Skin of body (tissue), 2 donors: ENCODE results near the gene KRTAP23-1. TPM values are rescaled to one million over a fixed set of nuclear protein-coding genes. Genes with fewer than 3 reads are reported as not detected.

Experiments used
- DNase-seq: peaks from one replicate; lab custom pipeline; 2025; lab: John Stamatoyannopoulos, UW
- total RNA-seq: library from RNA; depleted of rRNA; stranded (reverse); fragments of >200 nt; gene quantifications from one replicate; pipeline ENCODE4 v1.2.3, GENCODE V29; 2014

The KRTAP23-1 gene, protein sequence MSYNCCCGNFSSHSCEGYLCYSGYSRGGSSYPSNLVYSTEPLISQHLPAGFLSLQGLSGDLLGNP
- not detected for total RNA-seq

DNA sequence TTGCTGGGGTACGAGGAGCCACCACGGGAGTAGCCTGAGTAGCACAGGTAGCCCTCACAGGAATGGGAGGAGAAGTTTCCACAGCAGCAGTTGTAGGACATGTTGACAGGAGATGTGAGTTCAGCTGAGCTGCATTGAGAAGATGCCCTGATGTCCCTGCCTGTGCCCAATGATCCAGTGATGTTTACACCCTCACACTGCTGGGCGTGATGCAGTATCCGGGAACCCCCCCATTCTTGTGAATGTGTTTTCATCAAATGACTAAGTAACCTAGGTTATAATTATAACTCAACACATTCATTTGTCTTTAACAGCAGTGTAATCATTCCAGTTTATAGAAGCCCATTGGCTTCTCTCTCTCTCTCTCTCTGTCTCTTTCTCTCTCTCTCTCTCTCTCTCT is at the start of gene KRTAP23-1:
TSS of gene KRTAP23-1 (minus strand) at position 101 of the 400 bp plus-strand sequence. CDS start at position 101, 0 bp downstream.
- DNase-seq, result no peak

DNA sequence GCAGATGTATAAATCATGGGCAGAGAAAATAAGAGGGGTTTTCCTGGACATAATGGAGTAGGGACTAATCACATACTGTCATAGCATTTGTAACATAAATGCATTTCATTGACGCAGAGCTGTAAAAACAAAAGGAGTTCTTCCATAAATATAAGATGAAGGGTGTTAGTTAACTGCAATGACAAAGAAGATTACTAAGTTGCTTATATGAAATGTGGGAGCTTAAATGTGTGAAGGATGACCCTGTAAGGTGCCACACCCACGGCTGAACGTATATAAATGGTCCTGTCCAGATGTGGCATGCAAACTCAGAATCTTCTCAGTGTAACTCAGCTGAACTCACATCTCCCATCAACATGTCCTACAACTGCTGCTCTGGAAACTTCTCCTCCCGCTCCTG is 47.3 kb upstream of the KRTAP23-1 start, which contains the start of gene KRTAP13-1:
TSS of gene KRTAP13-1 (plus strand) at position 301 of the 400 bp plus-strand sequence. CDS start at position 357, 56 bp downstream.
- no peak for DNase-seq

DNA sequence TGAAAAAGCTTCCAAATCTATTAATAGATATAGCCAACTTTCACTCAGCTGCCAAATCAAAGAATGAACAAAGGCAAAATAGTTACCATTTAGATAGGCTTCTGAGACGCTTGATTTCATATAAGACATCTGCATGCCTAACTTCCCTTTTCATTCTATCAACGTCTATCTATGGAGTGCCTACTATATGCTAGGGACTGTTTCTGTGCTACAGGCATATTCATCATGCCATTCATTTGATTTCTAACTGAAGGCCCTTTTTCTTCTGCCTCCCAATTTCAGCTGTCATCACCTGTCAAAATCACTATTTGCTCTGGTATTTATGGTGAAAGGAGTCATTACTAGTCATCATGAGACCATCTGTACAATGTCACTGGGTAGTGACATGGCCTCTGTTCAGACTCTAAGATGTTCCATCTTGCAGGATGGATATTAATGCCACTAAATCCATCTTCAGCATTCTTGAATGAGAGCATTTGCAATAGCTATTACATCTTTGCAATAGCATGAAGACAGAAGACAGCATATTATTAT is 43.2 kb upstream of the KRTAP23-1 start:
- DNase-seq, result no peak

DNA sequence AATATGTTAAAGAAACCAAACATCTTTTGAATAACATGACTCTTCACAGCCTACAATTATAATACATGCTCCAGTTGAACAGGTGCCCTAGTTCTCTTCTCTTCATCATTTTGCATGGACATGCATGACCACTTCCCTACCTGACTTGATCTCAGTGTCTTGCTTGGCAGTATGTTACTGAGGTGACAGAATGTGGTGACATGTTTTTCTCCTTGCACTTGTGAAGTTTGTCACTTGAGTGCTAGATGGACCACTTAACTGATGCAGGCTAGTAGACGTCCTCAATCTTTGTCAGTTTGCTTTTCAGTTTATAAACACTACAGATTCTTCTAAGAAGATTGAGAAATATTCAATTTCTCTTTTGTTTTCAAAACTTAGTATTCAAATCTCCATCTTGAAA is 33.8 kb upstream of the KRTAP23-1 start:
- no peak for DNase-seq

DNA sequence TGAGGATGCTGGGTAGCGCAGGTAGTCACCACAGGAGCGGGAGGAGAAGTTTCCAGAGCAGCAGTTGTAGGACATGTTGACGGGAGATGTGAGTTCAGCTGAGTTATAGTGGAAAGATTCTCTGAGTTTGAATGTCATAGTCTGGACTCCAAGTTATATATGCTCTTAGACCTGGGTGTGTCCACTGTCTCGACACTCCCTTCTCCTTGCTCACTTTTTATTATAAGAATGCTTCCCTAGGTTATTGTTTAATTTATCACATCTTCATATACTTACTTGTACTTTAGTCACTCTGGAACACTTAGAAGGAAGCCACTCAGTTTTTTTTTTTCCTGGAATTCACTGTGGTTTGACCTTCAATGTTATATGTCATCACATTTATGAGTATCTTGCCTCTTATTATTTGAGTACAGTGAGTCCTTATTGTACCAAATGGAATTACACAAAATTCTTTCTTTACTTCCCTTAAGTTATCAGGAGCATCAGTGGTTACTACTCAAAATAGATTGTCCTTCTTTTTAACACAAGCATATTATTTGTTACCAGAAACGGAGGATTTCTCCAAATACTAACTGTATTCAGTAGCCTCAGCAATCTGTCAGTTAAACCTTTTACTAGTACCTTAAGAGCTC is 23.8 kb upstream of the KRTAP23-1 start, which contains the start of gene KRTAP13-2:
TSS of gene KRTAP13-2 (minus strand) at position 133 of the 632 bp plus-strand sequence. CDS start at position 75, 58 bp downstream.
- no peak for DNase-seq

DNA sequence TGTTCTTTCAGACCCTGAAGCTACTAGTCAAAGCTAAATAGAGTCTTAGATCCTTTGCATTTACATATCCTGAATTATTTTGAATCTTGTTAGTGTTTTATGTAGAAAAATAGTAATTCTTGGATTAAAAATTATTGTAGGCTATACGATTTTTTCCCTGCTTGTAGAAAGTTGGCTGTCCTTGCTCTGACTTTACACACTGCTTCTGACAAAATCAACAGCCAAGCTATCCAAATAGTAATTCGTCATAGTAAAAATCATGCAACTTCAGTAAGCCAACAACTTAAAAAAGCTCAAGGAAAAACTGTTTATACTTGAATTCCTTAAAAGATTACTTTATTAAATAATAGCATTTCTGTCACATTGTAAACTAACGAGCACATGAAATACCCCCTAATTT is 7.5 kb upstream of the KRTAP23-1 start:
- DNase-seq, result no peak

DNA sequence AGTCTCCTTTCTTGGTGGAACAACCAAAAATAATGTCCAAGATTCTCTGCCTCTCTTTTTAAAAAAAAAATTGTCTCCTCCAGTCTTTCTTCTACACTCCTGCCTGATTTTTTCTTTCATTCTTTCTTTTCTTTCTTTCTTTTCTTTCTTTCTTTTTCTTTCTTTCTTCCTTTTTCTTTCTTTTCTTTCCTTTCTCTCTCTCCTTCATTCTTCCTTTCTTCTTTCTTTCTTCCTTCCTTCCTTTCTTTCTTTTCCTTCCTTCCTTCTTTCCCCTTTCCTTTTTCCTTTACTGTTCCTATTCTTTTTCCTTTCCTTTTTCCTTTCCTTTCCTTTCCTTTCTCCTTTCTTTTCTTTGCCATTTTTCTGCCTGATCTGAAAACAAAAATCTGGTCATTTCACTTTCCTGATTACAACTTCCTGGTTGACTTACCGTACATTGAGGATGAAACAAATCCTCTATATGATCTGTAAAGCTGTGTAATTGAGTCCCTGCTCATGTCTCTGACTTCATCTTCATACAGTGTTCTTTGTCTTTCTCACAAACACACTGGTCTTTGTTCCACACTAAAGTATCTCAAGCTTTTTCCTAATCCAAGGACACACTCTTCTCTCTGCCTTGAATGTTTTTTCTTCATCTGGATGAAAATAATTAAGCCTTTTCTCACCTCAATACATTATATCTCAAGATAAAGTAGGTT is 6.1 kb upstream of the KRTAP23-1 start:
- DNase-seq, result no peak

DNA sequence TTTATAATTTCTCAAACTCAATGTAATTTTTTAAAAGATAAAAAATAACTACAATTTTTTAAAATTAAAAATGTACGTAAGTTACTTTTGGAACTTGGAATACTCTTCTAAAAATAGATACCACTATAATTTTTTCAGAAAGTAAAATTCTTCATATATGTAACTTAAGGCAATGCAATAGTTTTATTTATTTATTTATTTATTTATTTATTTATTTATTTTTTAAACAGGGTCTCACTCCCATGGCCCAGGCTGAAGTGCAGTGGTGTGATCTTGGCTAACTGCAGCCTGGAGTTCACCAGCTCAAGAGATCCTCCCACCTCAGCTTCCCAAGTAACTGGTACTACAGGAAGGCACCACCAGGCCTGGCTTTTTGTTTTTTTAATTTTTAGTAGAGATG is 3.1 kb upstream of the KRTAP23-1 start:
- no peak for DNase-seq

DNA sequence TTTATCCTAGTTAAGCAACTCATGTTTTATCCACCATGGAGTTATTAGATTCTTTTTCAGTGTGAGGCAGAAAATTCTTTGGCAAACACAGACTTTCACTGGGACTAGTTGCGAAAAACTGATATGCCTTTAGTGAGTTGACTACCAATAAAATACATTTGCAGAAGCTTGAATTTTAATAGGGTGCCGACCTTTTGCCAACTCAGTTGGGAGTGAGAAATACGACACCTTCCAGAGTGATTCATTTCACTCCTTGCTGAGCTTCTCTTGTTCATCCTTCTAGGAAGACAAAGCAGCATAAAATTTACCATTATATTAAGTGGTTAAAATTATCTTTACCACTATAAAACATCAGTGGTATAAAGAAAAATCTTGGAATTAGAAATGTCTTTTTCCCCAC is 1.2 kb upstream of the KRTAP23-1 start:
- no peak for DNase-seq

DNA sequence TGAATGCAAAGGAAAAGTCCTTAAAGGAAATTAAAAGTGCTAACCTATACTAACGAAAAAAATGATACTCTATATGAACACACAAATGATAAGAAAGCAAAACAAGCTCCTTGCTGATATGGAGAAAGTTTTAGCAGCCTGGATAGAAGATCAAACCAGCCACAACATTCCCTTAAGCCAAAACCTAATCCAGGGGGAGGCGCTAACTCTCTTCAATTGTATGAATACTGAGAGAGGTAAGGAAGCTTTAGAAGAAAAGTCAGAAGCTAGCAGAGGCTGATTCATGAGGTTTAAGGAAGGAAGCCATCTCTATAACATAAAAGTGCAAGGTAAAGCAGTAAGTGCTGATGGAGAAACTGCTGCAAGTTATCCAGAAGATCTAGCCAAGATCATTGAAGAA is 3.4 kb downstream of the KRTAP23-1 start:
- DNase-seq, result no peak

DNA sequence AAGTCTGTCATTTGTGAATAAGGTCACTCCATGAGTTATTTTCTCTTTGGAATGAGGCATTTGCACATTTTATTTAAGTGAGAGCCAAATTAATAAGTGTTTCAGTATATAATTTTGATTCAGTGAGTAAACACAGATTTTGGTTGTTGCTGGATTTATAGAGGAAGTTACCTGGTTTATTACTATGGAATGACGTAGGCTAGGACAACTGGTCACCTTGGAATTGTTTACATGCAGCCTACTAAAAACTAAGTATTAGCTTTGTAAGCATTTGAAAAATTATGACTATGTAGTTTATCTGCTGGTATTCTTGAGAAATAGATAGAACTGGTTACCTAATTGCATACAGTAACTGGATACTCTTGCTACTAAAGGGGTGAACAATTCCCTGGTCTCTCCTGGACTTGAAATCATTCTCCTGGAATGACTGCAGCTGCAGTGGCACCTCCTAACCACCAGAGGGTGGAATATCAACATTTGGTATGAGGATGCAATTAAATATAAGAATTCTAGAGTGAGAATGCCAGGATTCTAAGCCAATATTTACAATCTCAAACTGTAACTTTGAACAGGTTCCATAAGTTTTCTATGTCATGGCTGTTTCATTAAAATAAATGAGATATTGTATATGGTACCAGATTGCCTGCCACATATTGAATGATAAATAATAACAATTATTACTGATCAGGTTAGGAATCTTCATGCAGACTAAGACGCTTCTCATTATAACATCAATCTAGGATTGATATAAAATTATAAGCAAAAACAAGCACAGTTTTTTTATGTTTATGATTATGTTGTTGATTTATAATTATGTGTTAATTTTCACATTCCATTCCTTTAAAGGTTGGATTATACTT is 7.5 kb downstream of the KRTAP23-1 start:
- DNase-seq, result no peak

DNA sequence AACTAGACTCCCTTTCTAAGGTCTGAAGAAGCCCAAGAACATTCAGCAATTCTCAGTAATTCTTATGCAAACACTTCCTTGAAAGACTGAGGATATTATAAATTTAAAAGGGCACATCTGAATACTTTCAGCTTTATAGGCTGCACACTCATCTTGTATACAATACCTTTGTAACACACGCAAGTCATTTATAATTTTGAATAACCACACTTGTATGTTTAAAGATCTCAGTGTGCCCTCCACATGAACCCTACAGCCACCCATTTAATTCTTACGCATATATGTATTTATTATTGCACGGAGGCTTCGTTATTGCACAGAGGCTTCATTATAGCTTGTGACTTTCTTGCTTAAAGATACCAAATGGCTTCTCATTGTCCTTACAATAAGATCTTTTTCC is 9.7 kb downstream of the KRTAP23-1 start:
- DNase-seq, result no peak

DNA sequence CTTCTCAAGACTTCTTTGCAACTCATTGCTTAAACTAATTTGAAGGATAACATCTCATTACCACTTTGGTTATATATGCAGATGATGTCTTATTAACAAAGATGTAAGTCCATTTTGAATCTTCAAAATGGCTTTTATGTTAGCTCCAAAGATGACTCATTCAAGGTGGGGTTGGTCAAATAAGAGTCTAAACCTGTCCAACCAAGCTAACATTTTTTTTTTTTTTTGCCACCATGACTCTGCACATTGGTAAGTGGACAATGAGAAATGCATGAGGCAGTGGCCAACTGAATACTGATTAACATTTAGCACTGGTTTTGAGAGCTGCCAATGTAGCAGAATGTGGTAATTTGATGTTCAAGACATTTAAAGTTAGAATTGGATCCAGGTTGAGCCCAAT is 10.6 kb downstream of the KRTAP23-1 start:
- DNase-seq, result no peak

DNA sequence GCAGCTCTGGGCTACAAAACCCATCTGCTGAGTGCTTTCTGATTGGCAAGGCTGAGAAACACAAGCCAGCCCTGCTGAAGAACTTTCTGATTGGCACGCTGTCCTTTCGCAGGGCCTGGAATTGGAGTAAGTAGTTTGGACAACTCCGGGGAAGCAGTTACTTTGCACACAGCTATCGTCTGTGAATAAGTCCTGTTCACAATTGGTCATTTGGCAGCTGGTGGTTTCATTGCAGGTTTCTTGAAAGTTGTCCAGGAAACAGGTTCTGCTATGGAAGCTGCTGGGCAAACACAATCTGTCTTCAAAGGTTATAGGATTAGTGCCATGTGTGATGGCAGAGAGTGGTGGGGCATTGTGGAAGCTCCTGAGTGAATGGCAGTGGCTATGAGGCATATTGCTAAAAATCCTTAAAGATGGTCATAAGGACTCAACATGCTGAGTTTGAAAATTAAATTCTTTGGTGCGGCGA is 11.1 kb downstream of the KRTAP23-1 start, which contains the start of gene KRTAP27-1:
TSS of gene KRTAP27-1 (minus strand) at position 419 of the 469 bp plus-strand sequence. CDS start at position 393, 26 bp downstream.
- no peak for DNase-seq

DNA sequence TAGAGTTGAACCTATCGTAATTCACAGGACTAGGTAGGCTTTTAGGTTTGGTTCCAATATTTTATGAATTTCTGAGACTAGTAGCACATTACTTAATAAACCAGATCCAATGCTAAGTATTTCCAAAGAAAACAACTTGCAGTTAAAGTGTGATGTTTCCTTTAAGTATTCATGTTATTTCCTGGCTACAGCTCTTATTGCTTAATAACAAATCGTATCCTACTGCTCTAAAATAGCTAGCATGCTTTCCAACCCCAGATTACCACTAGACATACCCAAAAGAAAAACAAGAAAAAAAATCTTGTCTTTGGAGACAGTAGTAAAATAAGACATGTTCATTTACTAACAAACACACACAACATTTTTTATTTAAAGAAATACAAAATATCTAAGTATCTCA is 11.8 kb downstream of the KRTAP23-1 start:
- peak; percentile 32 for DNase-seq

DNA sequence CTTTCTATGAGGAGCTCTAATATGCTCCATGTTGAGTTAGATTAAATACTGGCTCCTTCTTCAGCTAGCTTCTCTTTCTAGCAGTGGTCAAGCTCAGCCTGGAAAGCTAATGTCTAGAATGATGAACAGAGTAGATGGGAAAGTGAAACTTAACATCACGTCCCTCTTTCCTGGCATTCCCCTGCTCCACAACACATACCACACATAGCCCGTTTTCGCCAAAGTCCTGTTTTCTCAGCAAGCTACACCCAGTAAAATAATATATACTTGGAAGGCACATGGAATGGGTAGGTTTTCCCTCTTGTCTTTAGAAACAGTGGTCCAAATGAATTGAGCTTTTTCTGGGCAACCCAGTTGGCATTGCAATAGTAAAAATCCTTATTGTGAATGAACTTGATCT is 14.7 kb downstream of the KRTAP23-1 start:
- no peak for DNase-seq

DNA sequence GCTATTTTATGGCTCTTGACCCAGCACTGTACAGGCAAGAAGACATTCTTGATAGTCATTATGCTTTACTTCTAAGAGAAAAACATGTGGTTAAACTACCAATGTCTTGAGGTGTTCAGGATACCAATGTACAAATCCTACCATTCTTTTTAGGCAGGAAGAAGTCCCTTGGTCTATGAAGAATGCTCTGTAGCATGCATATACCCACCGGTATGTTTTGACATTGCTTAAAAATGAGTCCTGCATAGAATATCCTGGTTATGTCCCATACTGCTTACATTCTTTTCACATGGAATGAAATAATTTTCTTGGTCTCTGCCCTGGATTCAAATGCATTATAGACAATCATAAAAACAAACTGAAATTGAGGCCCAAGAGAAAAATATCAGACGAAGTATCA is 15.7 kb downstream of the KRTAP23-1 start:
- no peak for DNase-seq

DNA sequence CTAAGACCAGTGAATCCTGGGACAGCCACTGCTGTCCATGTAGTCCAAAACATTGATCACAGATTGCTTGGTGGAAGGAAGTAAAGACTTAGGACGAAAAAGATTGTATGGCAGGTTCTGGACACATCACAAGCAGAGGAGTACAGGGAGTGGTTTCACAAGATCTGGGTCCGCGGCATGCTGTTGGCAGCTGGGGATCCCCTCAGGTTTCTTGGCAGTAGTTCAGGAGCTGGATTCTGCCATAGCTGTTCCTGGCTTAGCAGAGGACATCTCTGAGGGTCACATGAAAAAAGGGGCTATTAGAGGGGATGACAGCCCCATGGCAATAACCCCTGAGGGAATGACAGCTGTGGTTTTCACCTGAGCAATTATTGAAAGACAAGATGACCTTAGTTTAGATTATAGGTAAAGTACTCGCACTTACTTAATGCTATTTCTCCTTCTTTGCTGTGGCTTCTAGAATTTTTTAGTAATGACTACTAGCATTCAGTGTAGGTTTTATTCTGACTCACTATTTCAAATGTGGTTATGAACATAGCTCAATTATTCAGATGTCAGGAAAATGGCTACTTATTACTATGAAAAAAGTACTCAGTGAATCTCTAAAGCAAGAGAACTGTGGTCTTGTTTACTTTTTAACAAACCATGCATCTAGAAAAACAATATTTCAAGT is 19.1 kb downstream of the KRTAP23-1 start:
- DNase-seq, result no peak

DNA sequence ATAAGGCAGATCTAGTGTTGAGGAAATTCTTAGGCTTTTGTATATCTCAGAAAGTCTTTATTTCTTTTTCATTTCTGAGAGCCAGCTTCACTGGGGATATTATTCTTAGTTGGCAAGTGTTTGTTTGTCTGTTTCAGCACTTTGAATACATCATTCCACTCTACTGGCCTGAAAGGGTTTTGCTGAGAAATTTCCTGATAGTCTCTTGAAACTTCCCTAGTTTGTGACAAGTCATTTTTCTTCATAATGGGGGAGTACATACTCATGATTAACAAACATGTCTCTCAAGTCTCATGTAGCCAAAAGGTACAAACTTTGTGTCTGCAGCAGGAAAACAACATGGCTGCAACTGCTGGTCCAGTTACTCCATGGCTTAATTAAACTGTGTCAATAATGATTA is 22.0 kb downstream of the KRTAP23-1 start:
- no peak for DNase-seq

DNA sequence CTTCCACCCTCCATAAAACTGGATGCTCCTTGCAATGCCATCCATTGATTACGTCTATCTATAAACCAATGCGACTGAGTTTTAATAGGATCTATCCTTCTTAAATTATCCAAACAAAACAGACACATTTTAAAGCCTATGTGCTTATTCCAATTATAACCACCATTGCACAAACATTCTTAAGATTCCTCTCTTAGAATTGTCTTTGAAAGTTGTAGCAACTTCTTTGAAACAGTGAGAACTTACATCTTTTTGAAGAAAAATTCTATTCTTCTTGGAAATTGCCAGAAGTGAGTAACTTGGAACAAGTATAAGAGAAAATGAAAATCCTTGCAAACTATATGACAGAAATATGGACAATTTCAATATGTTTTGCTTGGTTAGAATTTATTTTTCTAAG is 28.2 kb downstream of the KRTAP23-1 start, which contains the start of gene KRTAP26-1:
TSS of gene KRTAP26-1 (minus strand) at position 101 of the 400 bp plus-strand sequence. CDS start 280 bp downstream, outside the sequence.
- DNase-seq, result no peak

DNA sequence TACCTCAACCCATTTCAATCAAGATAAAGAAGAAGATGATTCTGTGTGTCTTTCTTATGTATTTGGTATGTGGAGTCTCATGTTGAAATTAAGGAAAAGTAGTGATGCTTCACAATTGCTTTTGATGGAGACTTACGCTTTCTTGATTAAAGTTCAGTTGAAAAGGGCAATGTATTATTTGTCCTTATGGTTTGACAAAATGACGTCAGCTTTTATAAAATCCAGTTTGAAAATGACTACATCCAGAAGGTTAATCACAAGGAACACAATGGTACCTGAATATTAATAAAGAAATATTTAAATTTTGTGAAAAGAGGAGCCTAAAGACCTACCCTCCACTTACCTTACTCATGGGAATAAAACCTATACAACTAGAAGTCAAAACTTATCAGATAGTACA is 32.7 kb downstream of the KRTAP23-1 start:
- no peak for DNase-seq
